BLaER1 treated with 17β-estradiol and CSF1 and Interleukin-3, amounts not matched to agents 10 nM and 100 nM (cell line): ENCODE results near the gene MAN1A1.

Experiments
- H3K27ac ChIP-seq, 11 experiments: shearing (Covaris generic); formaldehyde crosslinking; 2 replicates each; pipeline ENCODE4 v1.8.1; 2022
- H3K27me3 ChIP-seq, 11 experiments: shearing (Covaris generic); formaldehyde crosslinking; 2 replicates each; pipeline ENCODE4 v1.8.1; 2022
- H3K36me3 ChIP-seq, 11 experiments: shearing (Covaris generic); formaldehyde crosslinking; 2 replicates each; pipeline ENCODE4 v1.8.1; 2022
- H3K4me1 ChIP-seq, 10 experiments: shearing (Covaris generic); formaldehyde crosslinking; 2 replicates each; pipeline ENCODE4 v1.8.1; 2022
- H3K4me2 ChIP-seq, 11 experiments: shearing (Covaris generic); formaldehyde crosslinking; 2 replicates each; pipeline ENCODE4 v1.8.1; 2022
- H3K4me3 ChIP-seq, 10 experiments: shearing (Covaris generic); formaldehyde crosslinking; 2 replicates each; pipeline ENCODE4 v1.8.1; 2022
- H3K9ac ChIP-seq, 11 experiments: shearing (Covaris generic); formaldehyde crosslinking; 2 replicates each; pipeline ENCODE4 v1.8.1; 2022
- H3K9me3 ChIP-seq, 11 experiments: shearing (Covaris generic); formaldehyde crosslinking; replicated peaks in 1 of 11; 2 replicates each; pipeline ENCODE4 v1.8.1; 2022
- H4K20me1 ChIP-seq, 11 experiments: shearing (Covaris generic); formaldehyde crosslinking; 2 replicates each; pipeline ENCODE4 v1.8.1; 2022
- Cebpa-rat ChIP-seq, 11 experiments: shearing (Covaris generic); IDR thresholded peaks; 2 replicates each; pipeline ENCODE4 v1.8.1; 2022

The MAN1A1 gene

GRCh38 chr6:119237177-119237715, 112.3 kb downstream of the MAN1A1 start:
- Histone ChIP-seq H3K4me3 (no peak overlapping the region), H3K27me3 (no peaks in the 10 kb centered on the region), H3K27ac (no peak overlapping the region), H3K36me3 (peaks cover 0 to 10% (median 3%) of the 10 kb centered on the region in 11 experiments; a peak in 4 of 22 replicates), H3K4me2 (no peak overlapping the region), H4K20me1 (no peaks in the 10 kb centered on the region), H3K9ac (no peak overlapping the region), H3K4me1 (no peaks in the 10 kb centered on the region), H3K9me3 (peaks cover 10 to 22% (median 18%) of the 10 kb centered on the region in 11 experiments; a peak in 21 of 22 replicates)
- TF ChIP-seq Cebpa-rat (IDR thresholded peaks at IDR 0.05), result no peak

GRCh38 chr6:119234941-119235340, 114.6 kb downstream of the MAN1A1 start:
- H3K27ac ChIP-seq, result no peak overlapping the region
- peaks cover 0 to 8% (median 0%) of the 10 kb centered on the region in 10 experiments; a peak in 2 of 20 replicates for H3K4me1 ChIP-seq
- peaks cover 0 to 10% (median 3%) of the 10 kb centered on the region in 11 experiments; a peak in 4 of 22 replicates for H3K36me3 ChIP-seq
- no peak for TF ChIP-seq Cebpa-rat (IDR thresholded peaks at IDR 0.05)
- no peak overlapping the region for H3K9ac ChIP-seq
- H3K4me2 ChIP-seq, result no peak overlapping the region
- peaks cover 10 to 22% (median 18%) of the 10 kb centered on the region in 11 experiments; a peak in 21 of 22 replicates for H3K9me3 ChIP-seq
- no peaks in the 10 kb centered on the region for H3K27me3 ChIP-seq
- H3K4me3 ChIP-seq, result no peak overlapping the region
- no peaks in the 10 kb centered on the region for H4K20me1 ChIP-seq

- no peak for TF ChIP-seq Cebpa-rat (IDR thresholded peaks at IDR 0.05)
- no peaks in the 10 kb centered on the region for H4K20me1 ChIP-seq
- peaks cover 10 to 22% (median 18%) of the 10 kb centered on the region in 11 experiments; a peak in 21 of 22 replicates for H3K9me3 ChIP-seq
- H3K4me2 ChIP-seq, result no peak overlapping the region
- H3K9ac ChIP-seq, result no peak overlapping the region
- peaks cover 0 to 10% (median 3%) of the 10 kb centered on the region in 11 experiments; a peak in 4 of 22 replicates for H3K36me3 ChIP-seq
- H3K4me3 ChIP-seq, result no peak overlapping the region
- H3K4me1 ChIP-seq, result peaks cover 0 to 8% (median 0%) of the 10 kb centered on the region in 10 experiments; a peak in 2 of 20 replicates
- H3K27me3 ChIP-seq, result no peaks in the 10 kb centered on the region
- H3K27ac ChIP-seq, result no peak overlapping the region
Measured at GRCh38 chr6:119234457-119234856, 115.1 kb downstream of the MAN1A1 start.

GRCh38 chr6:119233312-119233984, 116.1 kb downstream of the MAN1A1 start:
- Histone ChIP-seq H3K4me1 (peaks cover 0 to 8% (median 0%) of the 10 kb centered on the region in 10 experiments; a peak in 2 of 20 replicates), H3K9me3 (peaks cover 10 to 22% (median 18%) of the 10 kb centered on the region in 11 experiments; a peak in 21 of 22 replicates), H3K4me2 (no peak overlapping the region), H4K20me1 (no peaks in the 10 kb centered on the region), H3K9ac (no peak overlapping the region), H3K27ac (no peak overlapping the region), H3K36me3 (peaks cover 0 to 10% (median 3%) of the 10 kb centered on the region in 11 experiments; a peak in 4 of 22 replicates), H3K27me3 (no peaks in the 10 kb centered on the region), H3K4me3 (no peak overlapping the region)
- no peak for TF ChIP-seq Cebpa-rat (IDR thresholded peaks at IDR 0.05)

GRCh38 chr6:119231394-119231793, 118.2 kb downstream of the MAN1A1 start:
- Histone ChIP-seq H3K9ac (no peak overlapping the region), H4K20me1 (no peaks in the 10 kb centered on the region), H3K27me3 (no peaks in the 10 kb centered on the region), H3K4me2 (peak overlapping the region in 4 of 11 experiments; percentile 5 to 15 (median 10); a peak in 4 of 22 replicates), H3K27ac (no peak overlapping the region), H3K4me1 (peaks cover 0 to 9% (median 0%) of the 10 kb centered on the region in 10 experiments; a peak in 4 of 20 replicates), H3K4me3 (no peak overlapping the region), H3K36me3 (peaks cover 0 to 10% (median 3%) of the 10 kb centered on the region in 11 experiments; a peak in 4 of 22 replicates), H3K9me3 (peaks cover 8 to 16% (median 14%) of the 10 kb centered on the region in 11 experiments; a peak in 21 of 22 replicates)
- no peak for TF ChIP-seq Cebpa-rat (IDR thresholded peaks at IDR 0.05)

GRCh38 chr6:119230160-119230559, 119.4 kb downstream of the MAN1A1 start:
- H3K4me2 ChIP-seq, result no peak overlapping the region

GRCh38 chr6:119227377-119227776, 122.2 kb downstream of the MAN1A1 start:
- Histone ChIP-seq H4K20me1 (peaks cover 0 to 6% (median 0%) of the 10 kb centered on the region in 11 experiments; a peak in 1 of 22 replicates), H3K36me3 (no peaks in the 10 kb centered on the region)
- no peak for TF ChIP-seq Cebpa-rat (IDR thresholded peaks at IDR 0.05)

More at GRCh38 chr6:119230160-119230559, 119.4 kb downstream of the MAN1A1 start:
- Histone ChIP-seq H4K20me1 (no peaks in the 10 kb centered on the region), H3K27me3 (no peaks in the 10 kb centered on the region), H3K4me3 (no peak overlapping the region), H3K9ac (no peak overlapping the region), H3K9me3 (peaks cover 0 to 4% (median 2%) of the 10 kb centered on the region in 11 experiments; a peak in 6 of 22 replicates), H3K27ac (no peak overlapping the region), H3K36me3 (peaks cover 0 to 2% (median 0%) of the 10 kb centered on the region in 11 experiments; a peak in 1 of 22 replicates), H3K4me1 (peaks cover 0 to 18% (median 3%) of the 10 kb centered on the region in 10 experiments; a peak in 7 of 20 replicates)
- no peak for TF ChIP-seq Cebpa-rat (IDR thresholded peaks at IDR 0.05)

GRCh38 chr6:119226089-119226488, 123.5 kb downstream of the MAN1A1 start:
- no peak overlapping the region for H3K4me3 ChIP-seq
- H3K27ac ChIP-seq, result no peak overlapping the region
- peaks cover 0 to 6% (median 0%) of the 10 kb centered on the region in 11 experiments; a peak in 1 of 22 replicates for H4K20me1 ChIP-seq
- H3K9me3 ChIP-seq, result no peaks in the 10 kb centered on the region
- peak overlapping the region in 5 of 11 experiments; percentile 19 to 43 (median 32); a peak in 5 of 22 replicates for H3K4me2 ChIP-seq
- TF ChIP-seq Cebpa-rat (IDR thresholded peaks at IDR 0.05), result no peak
- H3K36me3 ChIP-seq, result no peaks in the 10 kb centered on the region
- no peak overlapping the region for H3K9ac ChIP-seq
- peaks cover 0 to 13% (median 3%) of the 10 kb centered on the region in 10 experiments; a peak in 7 of 20 replicates for H3K4me1 ChIP-seq
- no peaks in the 10 kb centered on the region for H3K27me3 ChIP-seq

More at GRCh38 chr6:119227377-119227776, 122.2 kb downstream of the MAN1A1 start:
- Histone ChIP-seq H3K27me3 (no peaks in the 10 kb centered on the region), H3K4me1 (peaks cover 0 to 18% (median 3%) of the 10 kb centered on the region in 10 experiments; a peak in 7 of 20 replicates), H3K4me3 (no peak overlapping the region), H3K9ac (no peak overlapping the region), H3K27ac (no peak overlapping the region), H3K9me3 (no peaks in the 10 kb centered on the region), H3K4me2 (no peak overlapping the region)
